Right lobe of liver (tissue), 6 donors: Measurements from ENCODE around the gene WDR83. TPM values are rescaled to one million over a fixed set of nuclear protein-coding genes. Genes with fewer than 3 reads are reported as not detected.
A peak's percentile ranks its signal among the peaks of the same experiment; 100 is the strongest.

Experiments used
- ATAC-seq, 4 donors: fragments of 200-7000 bp; cut with Tn5 transposase; one replicate each; pipeline ENCODE4 v1.9.1; 2020; ENCODE audit warnings: mild to moderate bottlenecking in 4 of 4, moderate library complexity in 4 of 4
- DNase-seq, 3 donors: peaks; one replicate each; pipeline ENCODE4 v3.0.0-alpha.2; 2020
- H3K27ac ChIP-seq, 3 donors: fragments of 200-600 bp; one replicate each; pipeline ENCODE4 v1.8.0; 2022
- H3K27me3 ChIP-seq, 2 donors: fragments of 200-600 bp; one replicate each; pipeline ENCODE4 v1.8.0; 2022
- H3K36me3 ChIP-seq, 4 donors: fragments of 200-600 bp; sonication (generic) in 1 of 4; one replicate each; pipeline versions ENCODE4 v1.5.1 to v1.8.0; 2017 to 2022; ENCODE audit warnings: control low read depth in 1 of 4
- H3K4me1 ChIP-seq, 4 donors: fragments of 200-600 bp; sonication (generic) in 1 of 4; one replicate each; pipeline versions ENCODE4 v1.5.1 to v1.8.0; 2017 to 2022; ENCODE audit warnings: control low read depth in 1 of 4
- H3K4me3 ChIP-seq, 3 donors: fragments of 200-600 bp; one replicate each; pipeline ENCODE4 v1.8.0; 2022
- H3K9me3 ChIP-seq, 4 donors: fragments of 200-600 bp; sonication (generic) in 1 of 4; one replicate each; pipeline versions ENCODE4 v1.5.1 to v1.8.0; 2017 to 2022; ENCODE audit warnings: control low read depth in 1 of 4
- POLR2A ChIP-seq: fragments of 450-650 bp; IDR thresholded peaks from one replicate; pipeline ENCODE4 v1.6.1; 2017; ENCODE audit warnings: antibody characterized with exemption, mild to moderate bottlenecking
- whole genome bisulfite sequencing: methylation state at CpG from one replicate; pipeline ENCODE4 v1.1.6; 2018; ENCODE audit warnings: low coverage, low lambda C conversion rate; ENCODE audit not compliant: insufficient coverage; ENCODE audit errors: missing lambda C conversion rate; 5-methylcytosine and 5-hydroxymethylcytosine counted together
- intact Hi-C, 2 donors: fragments of 100-400 bp; cut with DNase I; formaldehyde crosslinking; loops; one replicate each; pipeline versions ENCODE4 v1.11.2 to v1.14.1; 2022
- total RNA-seq, 6 experiments: library from RNA; depleted of rRNA in 2 of 6; stranded (reverse); fragments of >200 nt in 2 of 6; fragmentation: NEBNext Ultra II Directional in 3 of 6; extraction: Animal tissue kit (Norgen Biotek cat#: 25700) in 3 of 6; gene quantifications; one replicate each; pipeline versions ENCODE4 v1.1.0 to v1.2.4, GENCODE V29; 2016 to 2023
- TF ChIP-seq, protein P1 (sequence below), 4 donors: fragments of 200-600 bp in 3 of 4; fragments of 450-650 bp in 1 of 4; IDR thresholded peaks; one replicate each; pipeline versions ENCODE4 v1.5.1 to v1.8.0; 2016 to 2022; ENCODE audit warnings: antibody characterized with exemption in 4 of 4, mild to moderate bottlenecking in 2 of 4
- donor health status: DM: no; HTN: yes; CAD: no.
- donor health status: DM: no; HTN: no; CAD: no.
- donor health status: DM: no; HTN: no; CAD: no.
- donor health status: DM: no; HTN: yes; CAD: no.
- donor health status: DM: no; HTN: yes; CAD: no.

WDR83 gene
- total RNA-seq, 6 experiments from 2014 or later, result 2.5 to 6.2 (median 4.2) TPM

DNA sequence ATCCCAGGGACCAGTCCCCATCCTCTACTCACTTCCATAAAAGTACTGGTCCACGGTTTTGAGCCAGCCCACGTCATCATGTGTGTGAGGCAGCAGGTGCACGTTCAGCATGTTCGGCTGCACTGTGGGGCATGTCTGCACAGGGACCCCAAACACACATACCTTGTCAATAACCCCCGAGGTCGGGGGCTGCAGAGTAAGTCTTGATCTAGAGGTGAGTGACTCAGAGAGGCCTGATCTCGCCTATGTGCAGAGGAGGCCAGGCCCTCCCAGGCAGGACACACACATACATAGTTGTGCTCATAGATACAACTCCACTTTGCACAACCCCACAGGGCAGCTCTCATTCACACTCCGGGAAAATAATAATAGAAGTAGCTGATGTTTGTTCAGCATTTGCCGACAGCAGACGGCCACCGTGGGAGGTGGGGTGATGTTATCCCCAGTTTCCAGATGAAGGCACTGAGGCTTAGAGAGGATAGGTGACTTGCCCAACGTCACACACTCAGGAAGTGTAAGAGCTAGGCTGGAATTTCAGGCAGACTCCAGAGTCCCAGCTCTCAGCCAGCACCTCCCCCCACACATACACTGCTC lies 839 bp upstream of the WDR83 start:
- TF ChIP-seq, protein P1, sequence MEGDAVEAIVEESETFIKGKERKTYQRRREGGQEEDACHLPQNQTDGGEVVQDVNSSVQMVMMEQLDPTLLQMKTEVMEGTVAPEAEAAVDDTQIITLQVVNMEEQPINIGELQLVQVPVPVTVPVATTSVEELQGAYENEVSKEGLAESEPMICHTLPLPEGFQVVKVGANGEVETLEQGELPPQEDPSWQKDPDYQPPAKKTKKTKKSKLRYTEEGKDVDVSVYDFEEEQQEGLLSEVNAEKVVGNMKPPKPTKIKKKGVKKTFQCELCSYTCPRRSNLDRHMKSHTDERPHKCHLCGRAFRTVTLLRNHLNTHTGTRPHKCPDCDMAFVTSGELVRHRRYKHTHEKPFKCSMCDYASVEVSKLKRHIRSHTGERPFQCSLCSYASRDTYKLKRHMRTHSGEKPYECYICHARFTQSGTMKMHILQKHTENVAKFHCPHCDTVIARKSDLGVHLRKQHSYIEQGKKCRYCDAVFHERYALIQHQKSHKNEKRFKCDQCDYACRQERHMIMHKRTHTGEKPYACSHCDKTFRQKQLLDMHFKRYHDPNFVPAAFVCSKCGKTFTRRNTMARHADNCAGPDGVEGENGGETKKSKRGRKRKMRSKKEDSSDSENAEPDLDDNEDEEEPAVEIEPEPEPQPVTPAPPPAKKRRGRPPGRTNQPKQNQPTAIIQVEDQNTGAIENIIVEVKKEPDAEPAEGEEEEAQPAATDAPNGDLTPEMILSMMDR (IDR thresholded peaks at IDR 0.05), result no peak
- TF ChIP-seq POLR2A, result no peak
- no peaks in the 10 kb centered on the region for H3K9me3 ChIP-seq
- H3K4me3 ChIP-seq, result peak overlapping the region; percentile 68 to 93 (median 83)
- H3K27me3 ChIP-seq, result no peaks in the 10 kb centered on the region
- H3K36me3 ChIP-seq, result peaks cover 0 to 29% (median 4%) of the 10 kb centered on the region in 4 donors
- peak overlapping the region in 1 of 3 donors; percentile 65 for H3K27ac ChIP-seq
- H3K4me1 ChIP-seq, result peaks cover 0 to 27% (median 12%) of the 10 kb centered on the region in 4 donors
- 35% methylated on average over 7 of the region's 12 CpGs for whole genome bisulfite sequencing
- intact Hi-C loops, result loop anchor here in 1 of 2 donors (10.0 kb wide), 1 partner anchor 101 kb away; no protein-coding TSS in a partner anchor
- DNase-seq (no peak), ATAC-seq (peak in 1 of 4 donors; percentile 1)

DNA sequence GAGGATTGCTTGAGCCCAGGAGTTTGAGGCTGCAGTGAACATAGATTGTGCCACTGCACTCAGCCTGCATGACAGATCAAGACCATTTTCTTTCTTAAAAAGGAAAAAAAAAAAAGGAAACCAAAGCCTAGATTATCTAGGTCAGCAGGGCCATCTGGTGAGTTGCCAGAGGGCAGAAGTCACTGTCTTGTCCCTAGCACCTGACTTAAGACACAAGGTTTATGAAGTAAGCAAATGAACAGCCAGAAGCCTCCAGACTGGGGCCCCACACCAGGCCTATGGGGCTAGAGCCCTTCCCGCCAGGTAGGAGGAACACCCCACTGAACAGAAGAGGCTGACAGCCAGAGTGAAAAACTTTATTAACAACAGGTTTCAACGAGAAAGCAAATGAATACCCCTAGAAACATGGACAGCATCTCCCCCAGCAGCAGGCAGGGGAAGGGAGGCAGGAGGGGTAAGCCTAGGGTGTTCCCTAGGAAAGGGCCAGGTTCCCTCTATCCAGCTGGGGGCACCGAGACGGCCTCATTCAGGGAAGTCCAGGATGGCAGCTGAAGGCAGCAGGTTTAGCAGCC lies 1.2 kb downstream of the WDR83 start:
- Histone ChIP-seq H3K9me3 (no peaks in the 10 kb centered on the region), H3K27me3 (no peaks in the 10 kb centered on the region), H3K36me3 (peaks cover 0 to 13% (median 0%) of the 10 kb centered on the region in 4 donors), H3K27ac (no peak overlapping the region), H3K4me3 (no peak overlapping the region), H3K4me1 (peaks cover 0 to 28% (median 12%) of the 10 kb centered on the region in 4 donors)
- no peak for DNase-seq
- TF ChIP-seq POLR2A, result no peak
- TF ChIP-seq, protein P1 (IDR thresholded peaks at IDR 0.05), result no peak
- ATAC-seq, result no peak
- WGBS, result 78% methylated on average over 2 of the region's 4 CpGs
- intact Hi-C loops, result loop anchor here in 1 of 2 donors (10.0 kb wide), 1 partner anchor 103 kb away; no protein-coding TSS in a partner anchor

DNA sequence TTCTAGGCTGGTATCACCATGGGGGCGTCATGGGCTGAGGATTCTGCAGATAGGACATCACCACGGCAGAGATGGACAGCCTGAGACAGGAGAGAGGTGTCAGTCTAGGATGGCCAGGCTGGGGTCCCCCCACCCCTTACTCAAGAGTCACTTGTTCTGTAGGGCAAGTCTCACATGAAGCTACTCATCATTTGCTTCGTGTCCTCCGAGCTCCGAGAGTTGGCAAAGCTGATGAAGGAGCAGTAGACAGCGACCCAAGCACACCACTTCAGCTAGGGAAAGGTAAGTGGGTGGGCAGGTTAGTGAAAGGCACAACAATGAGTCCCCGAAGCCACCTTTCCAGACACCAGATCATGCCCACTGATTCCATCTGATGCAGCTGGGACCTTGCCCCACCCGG lies 1.7 kb downstream of the WDR83 start:
- DNase-seq (no peak), ATAC-seq (no peak)
- TF ChIP-seq POLR2A, result no peak
- TF ChIP-seq, protein P1 (IDR thresholded peaks at IDR 0.05), result no peak
- 69% methylated on average over 6 of the region's 8 CpGs for WGBS
- Histone ChIP-seq H3K36me3 (peaks cover 0 to 13% (median 0%) of the 10 kb centered on the region in 4 donors), H3K27me3 (no peaks in the 10 kb centered on the region), H3K9me3 (no peaks in the 10 kb centered on the region), H3K4me3 (peak overlapping the region; percentile 55 to 83 (median 63)), H3K27ac (peak overlapping the region in 1 of 3 donors; percentile 96), H3K4me1 (peaks cover 0 to 28% (median 12%) of the 10 kb centered on the region in 4 donors)
- intact Hi-C loops, result loop anchor here in 1 of 2 donors (10.0 kb wide), 1 partner anchor 104 kb away; no protein-coding TSS in a partner anchor

DNA sequence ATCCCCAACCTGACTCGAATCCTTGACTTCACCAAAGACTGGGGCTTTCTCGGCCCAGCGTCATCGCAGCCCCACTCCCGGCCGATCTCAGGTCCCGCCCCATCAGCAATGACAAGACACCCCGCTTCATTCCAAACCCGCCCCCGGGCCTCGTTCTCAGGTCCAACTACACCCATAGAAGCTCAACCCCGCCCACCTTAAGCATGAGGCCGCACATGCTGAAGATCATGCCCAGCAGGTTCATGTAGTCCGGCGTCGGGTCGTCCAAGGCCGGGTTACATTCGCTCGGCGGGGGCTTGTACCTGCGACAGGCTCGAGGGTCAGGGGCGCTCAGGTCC lies 2.3 kb downstream of the WDR83 start:
- intact Hi-C loops, result loop anchor here in 1 of 2 donors (10.0 kb wide), 1 partner anchor 104 kb away; no protein-coding TSS in a partner anchor
- peaks cover 0 to 12% (median 1%) of the 10 kb centered on the region in 4 donors for H3K36me3 ChIP-seq
- peaks cover 0 to 28% (median 12%) of the 10 kb centered on the region in 4 donors for H3K4me1 ChIP-seq
- H3K27me3 ChIP-seq, result no peaks in the 10 kb centered on the region
- ATAC-seq (peak; percentile 4 to 24 (median 10)), DNase-seq (peak in 2 of 3 donors; percentile 65 to 68)
- H3K9me3 ChIP-seq, result no peaks in the 10 kb centered on the region
- WGBS, result 0% methylated on average over 21 of the region's 24 CpGs
- TF ChIP-seq, protein P1 (IDR thresholded peaks at IDR 0.05), result no peak
- TF ChIP-seq POLR2A, result peak; percentile 16
- peak overlapping the region; percentile 55 to 83 (median 63) for H3K4me3 ChIP-seq
- peak overlapping the region; percentile 86 to 96 (median 93) for H3K27ac ChIP-seq
